Astrocyte (in vitro differentiated cells and primary cell): ENCODE data around the gene RBP3.
A peak's percentile ranks its signal among the peaks of the same experiment; 100 is the strongest.

Experiments
- EZH2 ChIP-seq: IDR thresholded peaks from 2 replicates; pipeline ENCODE4 v1.6.1; 2012; ENCODE audit warnings: mild to moderate bottlenecking, low read length, inconsistent platforms; ENCODE audit not compliant: insufficient read depth
- TF ChIP-seq, protein P1 (sequence below): IDR thresholded peaks from 2 replicates; pipeline ENCODE4 v1.5.1; 2011; ENCODE audit warnings: low read depth, mild to moderate bottlenecking, inconsistent platforms, low read length, moderate library complexity; ENCODE audit not compliant: insufficient read depth

DNA sequence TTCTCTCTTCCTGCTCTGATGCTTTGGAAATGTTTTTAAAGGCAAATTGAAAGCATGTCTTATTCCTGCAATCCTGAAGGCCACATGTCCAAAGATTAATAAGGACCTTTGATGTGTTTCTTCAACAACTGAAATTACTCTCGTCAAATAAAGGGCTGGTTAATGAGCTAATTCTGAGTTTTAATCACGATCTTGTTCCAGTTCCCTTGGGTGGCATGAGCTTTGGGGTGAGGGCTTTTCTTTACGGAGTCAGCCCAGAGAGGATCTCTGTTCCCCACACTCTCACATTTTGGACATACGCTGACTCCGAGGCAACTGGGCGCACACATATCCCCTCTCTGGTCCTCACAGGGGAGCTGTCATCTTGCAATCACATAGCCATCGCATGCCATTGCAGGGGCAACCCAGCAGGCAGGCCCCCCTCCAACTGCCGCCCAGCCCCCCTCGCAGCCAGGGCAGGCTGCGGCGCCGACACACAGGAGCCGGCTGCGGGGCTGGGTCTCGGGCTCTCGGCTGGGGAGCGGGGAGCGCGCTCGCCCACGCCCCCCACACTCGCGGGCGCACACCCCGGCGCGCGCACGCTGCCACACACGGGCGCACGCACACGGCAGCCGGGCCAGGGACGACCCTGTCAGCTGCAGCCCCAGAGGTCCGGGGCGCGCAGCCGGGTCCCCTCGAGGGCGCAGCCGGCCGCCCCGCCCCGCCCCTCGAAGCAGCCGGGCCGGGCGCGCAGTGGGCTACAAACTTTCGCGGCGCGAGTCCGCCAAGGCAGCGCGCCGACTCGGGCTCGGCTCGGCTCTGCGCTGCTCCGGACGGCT lies 48.3 kb upstream of the RBP3 start, which contains the start of gene GDF10:
- TF ChIP-seq, protein P1, sequence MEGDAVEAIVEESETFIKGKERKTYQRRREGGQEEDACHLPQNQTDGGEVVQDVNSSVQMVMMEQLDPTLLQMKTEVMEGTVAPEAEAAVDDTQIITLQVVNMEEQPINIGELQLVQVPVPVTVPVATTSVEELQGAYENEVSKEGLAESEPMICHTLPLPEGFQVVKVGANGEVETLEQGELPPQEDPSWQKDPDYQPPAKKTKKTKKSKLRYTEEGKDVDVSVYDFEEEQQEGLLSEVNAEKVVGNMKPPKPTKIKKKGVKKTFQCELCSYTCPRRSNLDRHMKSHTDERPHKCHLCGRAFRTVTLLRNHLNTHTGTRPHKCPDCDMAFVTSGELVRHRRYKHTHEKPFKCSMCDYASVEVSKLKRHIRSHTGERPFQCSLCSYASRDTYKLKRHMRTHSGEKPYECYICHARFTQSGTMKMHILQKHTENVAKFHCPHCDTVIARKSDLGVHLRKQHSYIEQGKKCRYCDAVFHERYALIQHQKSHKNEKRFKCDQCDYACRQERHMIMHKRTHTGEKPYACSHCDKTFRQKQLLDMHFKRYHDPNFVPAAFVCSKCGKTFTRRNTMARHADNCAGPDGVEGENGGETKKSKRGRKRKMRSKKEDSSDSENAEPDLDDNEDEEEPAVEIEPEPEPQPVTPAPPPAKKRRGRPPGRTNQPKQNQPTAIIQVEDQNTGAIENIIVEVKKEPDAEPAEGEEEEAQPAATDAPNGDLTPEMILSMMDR: no peak
- peak; percentile 10 for TF ChIP-seq EZH2
